PC-3 (cell line): ENCODE data around the gene UBA7.

ENCODE experiments used
- EZH2 ChIP-seq: fragments of 300-600 bp; sonication (generic); IDR thresholded peaks from one replicate; pipeline ENCODE4 v1.6.1; 2017; ENCODE audit warnings: antibody characterized with exemption, mild to moderate bottlenecking, low read length; ENCODE audit not compliant: unreplicated experiment
- EZH2phosphoT487 ChIP-seq: fragments of 300-600 bp; sonication (generic); IDR thresholded peaks from 2 replicates; pipeline ENCODE4 v1.6.1; 2018; ENCODE audit warnings: mild to moderate bottlenecking, antibody characterized with exemption, low read length, borderline replicate concordance
- TF ChIP-seq, protein P1 (sequence below): fragments of 300-600 bp; sonication (generic); conservative IDR thresholded peaks from 2 replicates; pipeline ENCODE4 v1.5.1; 2017; ENCODE audit warnings: antibody characterized with exemption, low read depth, mild to moderate bottlenecking, low read length

- TF ChIP-seq, protein P1, sequence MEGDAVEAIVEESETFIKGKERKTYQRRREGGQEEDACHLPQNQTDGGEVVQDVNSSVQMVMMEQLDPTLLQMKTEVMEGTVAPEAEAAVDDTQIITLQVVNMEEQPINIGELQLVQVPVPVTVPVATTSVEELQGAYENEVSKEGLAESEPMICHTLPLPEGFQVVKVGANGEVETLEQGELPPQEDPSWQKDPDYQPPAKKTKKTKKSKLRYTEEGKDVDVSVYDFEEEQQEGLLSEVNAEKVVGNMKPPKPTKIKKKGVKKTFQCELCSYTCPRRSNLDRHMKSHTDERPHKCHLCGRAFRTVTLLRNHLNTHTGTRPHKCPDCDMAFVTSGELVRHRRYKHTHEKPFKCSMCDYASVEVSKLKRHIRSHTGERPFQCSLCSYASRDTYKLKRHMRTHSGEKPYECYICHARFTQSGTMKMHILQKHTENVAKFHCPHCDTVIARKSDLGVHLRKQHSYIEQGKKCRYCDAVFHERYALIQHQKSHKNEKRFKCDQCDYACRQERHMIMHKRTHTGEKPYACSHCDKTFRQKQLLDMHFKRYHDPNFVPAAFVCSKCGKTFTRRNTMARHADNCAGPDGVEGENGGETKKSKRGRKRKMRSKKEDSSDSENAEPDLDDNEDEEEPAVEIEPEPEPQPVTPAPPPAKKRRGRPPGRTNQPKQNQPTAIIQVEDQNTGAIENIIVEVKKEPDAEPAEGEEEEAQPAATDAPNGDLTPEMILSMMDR: no peak
- TF ChIP-seq EZH2 (no peak), EZH2phosphoT487 (no peak)
These were observed 34.2 kb downstream of the UBA7 start for GRCh38 chr3:49779358-49780079.
